Measurements from ENCODE around the gene YAF2.

YAF2 gene

GRCh38 chr12:42144408-42145196, 93.4 kb downstream of the YAF2 start, which contains the start of gene GXYLT1:
Gene GXYLT1, minus strand, starts transcription at chr12:42144874. Its CDS starts 228 bp downstream, at chr12:42144646.
- DNase-seq (ENCODE audit: low spot score), result peak; percentile 90

- no peak for DNase-seq (ENCODE audit: low spot score)
Observed at GRCh38 chr12:42144158-42144407, 94.0 kb downstream of the YAF2 start.

- peak; percentile 14 for DNase-seq (ENCODE audit: low spot score)
Observed at GRCh38 chr12:42143452-42144157, 94.4 kb downstream of the YAF2 start.

GRCh38 chr12:42141981-42142606, 96.0 kb downstream of the YAF2 start:
- no peak for DNase-seq (ENCODE audit: low spot score)

GRCh38 chr12:42140901-42141300, 97.1 kb downstream of the YAF2 start:
- peak; percentile 66 for DNase-seq (ENCODE audit: low spot score)

GRCh38 chr12:42135259-42135814, 102.7 kb downstream of the YAF2 start:
- peak; percentile 24 for DNase-seq (ENCODE audit: low spot score)

GRCh38 chr12:42130672-42131402, 107.2 kb downstream of the YAF2 start:
- DNase-seq (ENCODE audit: low spot score), result peak; percentile 22

GRCh38 chr12:42129595-42130204, 108.3 kb downstream of the YAF2 start:
- peak; percentile 21 for DNase-seq (ENCODE audit: low spot score)

- no peak for DNase-seq (ENCODE audit: low spot score)
Observed at GRCh38 chr12:42128888-42129287, 109.2 kb downstream of the YAF2 start.

GRCh38 chr12:42128327-42128726, 109.7 kb downstream of the YAF2 start:
- no peak for DNase-seq (ENCODE audit: low spot score)

GRCh38 chr12:42126963-42127362, 111.1 kb downstream of the YAF2 start:
- DNase-seq (ENCODE audit: low spot score), result no peak

- no peak for DNase-seq (ENCODE audit: low spot score)
Observed at GRCh38 chr12:42125388-42125767, 112.7 kb downstream of the YAF2 start.

GRCh38 chr12:42124764-42125387, 113.2 kb downstream of the YAF2 start:
- no peak for DNase-seq (ENCODE audit: low spot score)

- DNase-seq (ENCODE audit: low spot score), result no peak
Observed at GRCh38 chr12:42119085-42119633, 118.9 kb downstream of the YAF2 start.

GRCh38 chr12:42118136-42118879, 119.7 kb downstream of the YAF2 start:
- no peak for DNase-seq (ENCODE audit: low spot score)

- no peak for DNase-seq (ENCODE audit: low spot score)
Observed at GRCh38 chr12:42109031-42109430, 129.0 kb downstream of the YAF2 start.

Data from hepatic stellate cell (primary cell).